Stimulated activated CD8-positive, alpha-beta memory T cell treated with anti-CD3 and anti-CD28 coated beads, Interleukin-7, amount 100 ng/mL, for 4 hours (primary cell): ENCODE measurements around the gene ELOB.

Source experiments
- DNase-seq, 2 donors: peaks; one replicate each; pipeline ENCODE4 v3.0.0-alpha.2; 2020; ENCODE audit warnings: low read depth in 2 of 2

Gene ELOB

GRCh38 chr16:2777231-2777902, at the start of gene ELOB:
Gene ELOB, minus strand, starts transcription at chr16:2777280. Its CDS starts 41 bp downstream, at chr16:2777239.
- peak; percentile 74 to 89 for DNase-seq

- no peak for DNase-seq
Observed at GRCh38 chr16:2825906-2826305, 48.8 kb upstream of the ELOB start.

GRCh38 chr16:2825049-2825742, 48.1 kb upstream of the ELOB start:
- no peak for DNase-seq

GRCh38 chr16:2824626-2825025, 47.5 kb upstream of the ELOB start:
- no peak for DNase-seq

- no peak for DNase-seq
Observed at GRCh38 chr16:2822496-2822895, 45.4 kb upstream of the ELOB start.

GRCh38 chr16:2822158-2822495, 45.0 kb upstream of the ELOB start:
- DNase-seq: no peak

- DNase-seq: no peak
Observed at GRCh38 chr16:2821487-2822157, 44.5 kb upstream of the ELOB start.

- DNase-seq: no peak
Observed at GRCh38 chr16:2820836-2821486, 43.9 kb upstream of the ELOB start.

- DNase-seq: no peak
Observed at GRCh38 chr16:2819939-2820835, 43.1 kb upstream of the ELOB start.

- DNase-seq: no peak
Observed at GRCh38 chr16:2819179-2819938, 42.3 kb upstream of the ELOB start.

- no peak for DNase-seq
Observed at GRCh38 chr16:2818272-2818876, 41.3 kb upstream of the ELOB start.

GRCh38 chr16:2817340-2818271, 40.5 kb upstream of the ELOB start:
- DNase-seq: no peak

GRCh38 chr16:2816751-2817339, 39.8 kb upstream of the ELOB start, which contains the start of gene PRSS21:
Gene PRSS21, plus strand, starts transcription at chr16:2817237. Its CDS starts 32 bp downstream, at chr16:2817269.
- peak in 1 of 2 donors; percentile 15 for DNase-seq

GRCh38 chr16:2815299-2815771, 38.3 kb upstream of the ELOB start:
- DNase-seq: no peak

GRCh38 chr16:2814551-2815298, 37.6 kb upstream of the ELOB start:
- DNase-seq: no peak

GRCh38 chr16:2813771-2814221, 36.7 kb upstream of the ELOB start:
- no peak for DNase-seq

- DNase-seq: no peak
Observed at GRCh38 chr16:2811703-2812471, 34.8 kb upstream of the ELOB start.
